Neural progenitor cell (in vitro differentiated cells): ENCODE measurements around the gene HS6ST3. TPM values are rescaled to one million over a fixed set of nuclear protein-coding genes. Genes with fewer than 3 reads are reported as not detected.

ENCODE experiments used
- DNase-seq: peaks from one replicate; pipeline ENCODE4 v3.0.0-alpha.2; 2016; ENCODE audit warnings: low spot score
- H2AFZ ChIP-seq: fragments of 200-600 bp; sonication (generic); replicated peaks from 2 replicates; pipeline ENCODE4 v1.6.1; 2016; ENCODE audit warnings: antibody characterized with exemption
- H3F3A ChIP-seq: fragments of 200-600 bp; sonication (generic); 2 replicates; pipeline ENCODE4 v1.6.1; 2016; ENCODE audit warnings: antibody characterized with exemption, low read depth
- H3K27ac ChIP-seq: fragments of 200-600 bp; sonication (generic); 2 replicates; pipeline ENCODE4 v1.5.1; 2016; ENCODE audit warnings: mild to moderate bottlenecking
- H3K27me3 ChIP-seq: fragments of 200-600 bp; sonication (generic); 2 replicates; pipeline ENCODE4 v1.6.1; 2016; ENCODE audit warnings: mild to moderate bottlenecking, moderate library complexity
- H3K36me3 ChIP-seq: fragments of 200-600 bp; sonication (generic); 2 replicates; pipeline ENCODE4 v1.5.1; 2016
- H3K4me1 ChIP-seq: fragments of 200-600 bp; sonication (generic); 2 replicates; pipeline ENCODE4 v1.6.1; 2016; ENCODE audit warnings: mixed run types
- H3K4me2 ChIP-seq: fragments of 200-600 bp; sonication (generic); 2 replicates; pipeline ENCODE4 v1.6.1; 2016
- H3K4me3 ChIP-seq: fragments of 200-600 bp; sonication (generic); 2 replicates; pipeline ENCODE4 v1.5.1; 2016
- H3K79me2 ChIP-seq: fragments of 200-600 bp; sonication (generic); 2 replicates; pipeline ENCODE4 v1.6.1; 2016; ENCODE audit warnings: low read depth
- H3K9ac ChIP-seq: fragments of 200-600 bp; sonication (generic); 2 replicates; pipeline ENCODE4 v1.6.1; 2016
- H3K9me3 ChIP-seq: fragments of 200-600 bp; sonication (generic); 2 replicates; pipeline ENCODE4 v1.5.1; 2016; ENCODE audit warnings: low read depth
- H4K20me1 ChIP-seq: fragments of 200-600 bp; sonication (generic); 2 replicates; pipeline ENCODE4 v1.6.1; 2016; ENCODE audit warnings: low read depth
- H3K27ac Mint-ChIP-seq: 3 replicates; pipeline ENCODE4 v1.8.0; 2021; ENCODE audit warnings: mixed read lengths
- H3K27me3 Mint-ChIP-seq: 2 replicates; pipeline ENCODE4 v1.8.0; 2022; ENCODE audit warnings: low read depth, mild to moderate bottlenecking, inconsistent platforms, moderate library complexity, mixed read lengths; ENCODE audit not compliant: insufficient read depth
- H3K36me3 Mint-ChIP-seq: 3 replicates; pipeline ENCODE4 v1.8.0; 2021; ENCODE audit warnings: mixed read lengths
- H3K4me1 Mint-ChIP-seq: 3 replicates; pipeline ENCODE4 v1.8.0; 2021; ENCODE audit warnings: mixed read lengths
- H3K4me3 Mint-ChIP-seq: 3 replicates; pipeline ENCODE4 v1.8.0; 2021; ENCODE audit warnings: mild to moderate bottlenecking, moderate library complexity, mixed read lengths
- H3K9me3 Mint-ChIP-seq: 3 replicates; pipeline ENCODE4 v1.8.0; 2020; ENCODE audit warnings: mixed read lengths
- CTCF ChIP-seq: fragments of 200-600 bp; sonication (generic); IDR thresholded peaks from 2 replicates; pipeline ENCODE4 v1.5.1; 2017; ENCODE audit warnings: antibody characterized with exemption, mild to moderate bottlenecking
- EZH2 ChIP-seq: fragments of 200-600 bp; sonication (generic); IDR thresholded peaks from 2 replicates; pipeline ENCODE4 v1.6.1; 2017; ENCODE audit warnings: antibody characterized with exemption, mild to moderate bottlenecking, moderate library complexity
- EZH2phosphoT487 ChIP-seq: fragments of 200-600 bp; sonication (generic); IDR thresholded peaks from 2 replicates; pipeline ENCODE4 v1.6.1; 2017; ENCODE audit warnings: antibody characterized with exemption
- total RNA-seq: library from RNA; depleted of rRNA; stranded (reverse); fragments of >200 nt; gene quantifications from 2 replicates; pipeline ENCODE4 v1.2.3, GENCODE V29; 2015; ENCODE audit warnings: low replicate concordance

The HS6ST3 gene
- total RNA-seq, 1 donor from 2014 or later: 0.39 TPM

GRCh38 chr13:96862093-96862492, 772.2 kb downstream of the HS6ST3 start:
- Histone ChIP-seq H4K20me1 (no peaks in the 10 kb centered on the region), H3K27ac (no peak overlapping the region), H2AFZ (no peak overlapping the region), H3K36me3 (no peaks in the 10 kb centered on the region), H3K4me2 (no peak overlapping the region), H3K4me3 (no peak overlapping the region), H3K9me3 (no peaks in the 10 kb centered on the region), H3K27me3 (no peaks in the 10 kb centered on the region), H3K4me1 (no peaks in the 10 kb centered on the region), H3K9ac (no peak overlapping the region), H3K79me2 (no peaks in the 10 kb centered on the region), H3F3A (no peaks in the 10 kb centered on the region)
- H3K4me3 Mint-ChIP-seq: no peak overlapping the region
- no peaks in the 10 kb centered on the region for H3K4me1 Mint-ChIP-seq
- no peak for DNase-seq
- H3K36me3 Mint-ChIP-seq: no peaks in the 10 kb centered on the region
- H3K9me3 Mint-ChIP-seq: no peaks in the 10 kb centered on the region
- TF ChIP-seq EZH2 (no peak), CTCF (no peak)
- H3K27me3 Mint-ChIP-seq: no peaks in the 10 kb centered on the region
- no peak overlapping the region for H3K27ac Mint-ChIP-seq

- Mint-ChIP-seq H3K4me3 (no peak overlapping the region), H3K4me1 (no peaks in the 10 kb centered on the region), H3K36me3 (no peaks in the 10 kb centered on the region), H3K27me3 (no peaks in the 10 kb centered on the region), H3K27ac (no peak overlapping the region), H3K9me3 (no peaks in the 10 kb centered on the region)
- no peak overlapping the region for H3K9ac ChIP-seq
- H3K4me3 ChIP-seq: no peak overlapping the region
- H3K27me3 ChIP-seq: no peaks in the 10 kb centered on the region
- no peaks in the 10 kb centered on the region for H3F3A ChIP-seq
- no peak overlapping the region for H2AFZ ChIP-seq
- H4K20me1 ChIP-seq: no peaks in the 10 kb centered on the region
- H3K4me2 ChIP-seq: no peak overlapping the region
- H3K36me3 ChIP-seq: no peaks in the 10 kb centered on the region
- TF ChIP-seq CTCF (no peak), EZH2phosphoT487 (no peak)
- DNase-seq: no peak
- H3K9me3 ChIP-seq: no peaks in the 10 kb centered on the region
- H3K27ac ChIP-seq: no peak overlapping the region
- no peaks in the 10 kb centered on the region for H3K4me1 ChIP-seq
- no peaks in the 10 kb centered on the region for H3K79me2 ChIP-seq
Measured at GRCh38 chr13:96862999-96863398, 773.1 kb downstream of the HS6ST3 start.

- Mint-ChIP-seq H3K27me3 (no peaks in the 10 kb centered on the region), H3K4me1 (no peaks in the 10 kb centered on the region), H3K36me3 (no peaks in the 10 kb centered on the region), H3K4me3 (no peak overlapping the region), H3K27ac (no peak overlapping the region), H3K9me3 (no peaks in the 10 kb centered on the region)
- Histone ChIP-seq H3K4me3 (no peak overlapping the region), H3F3A (no peaks in the 10 kb centered on the region), H3K27ac (no peak overlapping the region), H3K27me3 (no peaks in the 10 kb centered on the region), H3K79me2 (no peaks in the 10 kb centered on the region), H4K20me1 (no peaks in the 10 kb centered on the region), H3K4me2 (no peak overlapping the region), H3K36me3 (no peaks in the 10 kb centered on the region), H2AFZ (no peak overlapping the region), H3K4me1 (no peaks in the 10 kb centered on the region), H3K9ac (no peak overlapping the region), H3K9me3 (no peaks in the 10 kb centered on the region)
- TF ChIP-seq EZH2phosphoT487 (no peak), EZH2 (no peak), CTCF (no peak)
- no peak for DNase-seq
Measured at GRCh38 chr13:96871469-96871868, 781.6 kb downstream of the HS6ST3 start.

GRCh38 chr13:96880419-96880818, 790.5 kb downstream of the HS6ST3 start:
- no peak for TF ChIP-seq CTCF
- no peak for TF ChIP-seq EZH2
- TF ChIP-seq EZH2phosphoT487: no peak
- Mint-ChIP-seq H3K4me3 (no peak overlapping the region), H3K4me1 (no peaks in the 10 kb centered on the region), H3K36me3 (no peaks in the 10 kb centered on the region), H3K27me3 (peaks cover 2% of the 10 kb centered on the region), H3K9me3 (no peaks in the 10 kb centered on the region), H3K27ac (no peak overlapping the region)
- Histone ChIP-seq H3K4me1 (no peaks in the 10 kb centered on the region), H3K27ac (no peak overlapping the region), H3K36me3 (no peaks in the 10 kb centered on the region), H3F3A (no peaks in the 10 kb centered on the region), H3K4me3 (no peak overlapping the region), H3K27me3 (no peaks in the 10 kb centered on the region), H3K9ac (no peak overlapping the region), H3K9me3 (no peaks in the 10 kb centered on the region), H3K79me2 (no peaks in the 10 kb centered on the region), H4K20me1 (no peaks in the 10 kb centered on the region), H3K4me2 (no peak overlapping the region), H2AFZ (no peak overlapping the region)
- no peak for DNase-seq
